Loucy (cell line): ENCODE data around the gene ATP11C.
"Not testable (repeated sequence)": the region's sequence is repeated elsewhere in the genome, so short reads cannot be mapped to it uniquely, and the experiment has no call there.

ENCODE experiments used
- H2AFZ ChIP-seq: fragments of 200-600 bp; sonication (generic); 2 replicates; pipeline ENCODE4 v1.6.0; 2016; ENCODE audit warnings: antibody characterized with exemption, mild to moderate bottlenecking, low read length, moderate library complexity
- H3F3A ChIP-seq: fragments of 200-600 bp; 2 replicates; pipeline ENCODE4 v1.6.0; 2016; ENCODE audit warnings: antibody characterized with exemption, low read depth, mild to moderate bottlenecking
- H3K27me3 ChIP-seq: fragments of 200-600 bp; sonication (generic); 2 replicates; pipeline ENCODE4 v1.6.1; 2014; ENCODE audit warnings: low read length, mild to moderate bottlenecking; ENCODE audit not compliant: insufficient read depth, poor library complexity, severe bottlenecking
- H3K36me3 ChIP-seq: fragments of 200-600 bp; sonication (generic); 2 replicates; pipeline ENCODE4 v1.6.1; 2016; ENCODE audit warnings: low read length; ENCODE audit not compliant: insufficient read depth
- H3K4me1 ChIP-seq: fragments of 200-600 bp; sonication (generic); 2 replicates; pipeline ENCODE4 v1.5.1; 2014; ENCODE audit warnings: low read length, mild to moderate bottlenecking; ENCODE audit not compliant: insufficient read depth, poor library complexity, severe bottlenecking
- H3K4me2 ChIP-seq: fragments of 200-600 bp; sonication (generic); 2 replicates; pipeline ENCODE4 v1.6.0; 2014; ENCODE audit warnings: antibody characterized with exemption, low read length, low read depth, mild to moderate bottlenecking; ENCODE audit not compliant: poor library complexity, severe bottlenecking
- H3K4me3 ChIP-seq: fragments of 200-600 bp; sonication (generic); 2 replicates; pipeline ENCODE4 v1.5.1; 2014; ENCODE audit warnings: low read length, mild to moderate bottlenecking, mixed read lengths; ENCODE audit not compliant: poor library complexity, severe bottlenecking
- H3K79me2 ChIP-seq: fragments of 200-600 bp; sonication (generic); 2 replicates; pipeline ENCODE4 v1.6.1; 2014; ENCODE audit warnings: low read length; ENCODE audit not compliant: insufficient read depth
- H3K9ac ChIP-seq: fragments of 200-600 bp; sonication (generic); 2 replicates; pipeline ENCODE4 v1.6.0; 2014; ENCODE audit warnings: mild to moderate bottlenecking, low read depth, low read length, moderate library complexity; ENCODE audit not compliant: poor library complexity, severe bottlenecking
- H3K9me2 ChIP-seq: fragments of 200-600 bp; sonication (generic); replicated peaks from 2 replicates; pipeline ENCODE4 v1.6.1; 2016; ENCODE audit warnings: low read depth, low read length, mixed read lengths
- H3K9me3 ChIP-seq: fragments of 200-600 bp; sonication (generic); 2 replicates; pipeline ENCODE4 v1.6.1; 2014; ENCODE audit warnings: mild to moderate bottlenecking, antibody characterized with exemption, low read length, low read depth; ENCODE audit not compliant: insufficient read depth
- H4K20me1 ChIP-seq: fragments of 200-600 bp; sonication (generic); 2 replicates; pipeline ENCODE4 v1.6.0; 2014; ENCODE audit warnings: antibody characterized with exemption, low read length, mild to moderate bottlenecking; ENCODE audit not compliant: insufficient read depth, poor library complexity, severe bottlenecking
- EZH2phosphoT487 ChIP-seq: fragments of 200-600 bp; IDR thresholded peaks from 2 replicates; pipeline ENCODE4 v1.6.1; 2018; ENCODE audit warnings: antibody characterized with exemption, mild to moderate bottlenecking, moderate library complexity, borderline replicate concordance
- TF ChIP-seq, protein P1 (sequence below): fragments of 200-600 bp; sonication (generic); conservative IDR thresholded peaks from 2 replicates; pipeline ENCODE4 v1.5.1; 2014; ENCODE audit warnings: mild to moderate bottlenecking, antibody characterized with exemption, low read length

ATP11C gene

DNA sequence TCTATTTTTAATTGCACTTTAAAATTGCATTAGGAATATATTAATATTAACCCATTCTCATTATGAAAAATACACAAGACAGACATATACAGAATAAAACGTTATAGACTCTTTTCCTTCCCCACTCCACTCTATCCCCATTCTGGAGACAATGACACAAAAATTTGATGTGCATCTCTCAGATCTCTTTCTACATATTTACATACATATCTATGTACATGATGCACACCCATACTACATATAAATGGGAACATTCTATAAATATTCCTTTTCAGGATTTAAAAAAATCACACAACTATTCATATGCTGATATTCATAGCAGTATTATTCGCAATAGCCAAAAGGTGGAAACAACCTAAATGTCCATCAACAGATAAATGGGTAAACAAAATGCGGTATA, 34.9 kb upstream of the ATP11C start:
- H3K27me3 ChIP-seq = no peaks in the 10 kb centered on the region

GRCh38 chrX:139967300-139967699, 34.4 kb upstream of the ATP11C start:
- H3K4me1 ChIP-seq = no peaks in the 10 kb centered on the region
- H3K79me2 ChIP-seq = no peaks in the 10 kb centered on the region
- TF ChIP-seq, protein P1, sequence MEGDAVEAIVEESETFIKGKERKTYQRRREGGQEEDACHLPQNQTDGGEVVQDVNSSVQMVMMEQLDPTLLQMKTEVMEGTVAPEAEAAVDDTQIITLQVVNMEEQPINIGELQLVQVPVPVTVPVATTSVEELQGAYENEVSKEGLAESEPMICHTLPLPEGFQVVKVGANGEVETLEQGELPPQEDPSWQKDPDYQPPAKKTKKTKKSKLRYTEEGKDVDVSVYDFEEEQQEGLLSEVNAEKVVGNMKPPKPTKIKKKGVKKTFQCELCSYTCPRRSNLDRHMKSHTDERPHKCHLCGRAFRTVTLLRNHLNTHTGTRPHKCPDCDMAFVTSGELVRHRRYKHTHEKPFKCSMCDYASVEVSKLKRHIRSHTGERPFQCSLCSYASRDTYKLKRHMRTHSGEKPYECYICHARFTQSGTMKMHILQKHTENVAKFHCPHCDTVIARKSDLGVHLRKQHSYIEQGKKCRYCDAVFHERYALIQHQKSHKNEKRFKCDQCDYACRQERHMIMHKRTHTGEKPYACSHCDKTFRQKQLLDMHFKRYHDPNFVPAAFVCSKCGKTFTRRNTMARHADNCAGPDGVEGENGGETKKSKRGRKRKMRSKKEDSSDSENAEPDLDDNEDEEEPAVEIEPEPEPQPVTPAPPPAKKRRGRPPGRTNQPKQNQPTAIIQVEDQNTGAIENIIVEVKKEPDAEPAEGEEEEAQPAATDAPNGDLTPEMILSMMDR = peak; percentile 39
- no peak for TF ChIP-seq EZH2phosphoT487
- H3K36me3 ChIP-seq = no peaks in the 10 kb centered on the region
- H3K9me3 ChIP-seq = no peaks in the 10 kb centered on the region
- H4K20me1 ChIP-seq = no peaks in the 10 kb centered on the region
- no peaks in the 10 kb centered on the region for H3K9me2 ChIP-seq
- H3K27me3 ChIP-seq = no peaks in the 10 kb centered on the region
- H3K4me3 ChIP-seq = no peak overlapping the region
- no peak overlapping the region for H3K4me2 ChIP-seq
- no peak overlapping the region for H3K9ac ChIP-seq
- H2AFZ ChIP-seq = peak overlapping the region; percentile 55; the same call in 1 of the 2 replicates
- H3F3A ChIP-seq = no peaks in the 10 kb centered on the region

More for the DNA sequence above, 34.9 kb upstream of the ATP11C start:
- Histone ChIP-seq H3K36me3 (no peaks in the 10 kb centered on the region), H3K4me3 (no peak overlapping the region), H3K9me2 (no peaks in the 10 kb centered on the region), H3F3A (no peaks in the 10 kb centered on the region), H3K79me2 (no peaks in the 10 kb centered on the region), H3K4me2 (no peak overlapping the region), H3K4me1 (no peaks in the 10 kb centered on the region), H2AFZ (no peak overlapping the region), H3K9ac (no peak overlapping the region), H4K20me1 (no peaks in the 10 kb centered on the region), H3K9me3 (no peaks in the 10 kb centered on the region)
- TF ChIP-seq, protein P1 = no peak
- no peak for TF ChIP-seq EZH2phosphoT487

DNA sequence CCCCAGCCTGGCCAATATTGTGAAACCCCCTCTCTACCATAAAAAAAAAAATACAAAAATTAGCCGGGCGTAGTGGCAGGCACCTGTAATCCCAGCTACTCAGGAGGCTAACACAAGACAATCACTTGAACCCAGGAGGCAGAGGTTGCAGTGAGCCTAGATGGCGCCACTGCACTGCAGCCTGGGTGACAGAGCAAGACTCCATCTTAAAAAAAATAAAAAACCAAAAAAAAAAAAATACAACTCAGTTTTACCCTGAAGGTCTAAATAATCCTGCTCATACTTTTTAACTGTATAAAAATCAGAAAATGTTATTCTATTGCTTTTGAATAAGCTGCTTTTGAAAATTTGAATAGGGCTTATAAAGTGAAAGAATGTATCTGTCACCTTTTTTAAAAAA, 33.3 kb upstream of the ATP11C start:
- H3K36me3 ChIP-seq, H3F3A ChIP-seq, H3K9me2 ChIP-seq, H3K4me1 ChIP-seq, H3K9ac ChIP-seq, H4K20me1 ChIP-seq, H3K4me3 ChIP-seq, H3K27me3 ChIP-seq, H3K4me2 ChIP-seq, H3K9me3 ChIP-seq, H2AFZ ChIP-seq, H3K79me2 ChIP-seq: not testable (repeated sequence)
- TF ChIP-seq, protein P1 = peak; percentile 51
